Fibroblast of lung (primary cell): ENCODE data around the gene SMARCAL1. TPM values are rescaled to one million over a fixed set of nuclear protein-coding genes. Genes with fewer than 3 reads are reported as not detected.

Source experiments
- DNase-seq, 2 donors: peaks; one replicate each; pipeline versions ENCODE4 v3.0.0 to v3.0.0-alpha.2; 2010; ENCODE audit warnings: low read depth in 2 of 2
- H2AFZ ChIP-seq: 2 replicates; pipeline ENCODE4 v1.5.1; 2012; ENCODE audit warnings: low read length, control low read depth, inconsistent platforms
- H3K27ac ChIP-seq: 2 replicates; pipeline ENCODE4 v1.5.1; 2011; ENCODE audit warnings: low read length, control low read depth; ENCODE audit not compliant: insufficient read depth
- H3K27me3 ChIP-seq: 2 replicates; pipeline ENCODE4 v1.5.1; 2011; ENCODE audit warnings: mild to moderate bottlenecking, low read length; ENCODE audit not compliant: control insufficient read depth, insufficient read depth
- H3K36me3 ChIP-seq: 2 replicates; pipeline ENCODE4 v1.5.1; 2011; ENCODE audit warnings: low read length; ENCODE audit not compliant: control insufficient read depth, insufficient read depth
- H3K4me1 ChIP-seq: 2 replicates; pipeline ENCODE4 v1.5.1; 2011; ENCODE audit warnings: low read length; ENCODE audit not compliant: control insufficient read depth, insufficient read depth; ENCODE audit errors: extremely low read depth
- H3K4me2 ChIP-seq: 2 replicates; pipeline ENCODE4 v1.5.1; 2011; ENCODE audit warnings: low read length, control low read depth; ENCODE audit not compliant: insufficient read depth; ENCODE audit errors: extremely low read depth
- H3K4me3 ChIP-seq, 4 experiments: fragments of 200-600 bp in 1 of 4; sonication (generic) in 1 of 4; replicated peaks in 1 of 4; 2 replicates each; pipeline ENCODE4 v1.5.1; 2011 to 2016; ENCODE audit warnings: low read length in 4 of 4, low read depth in 3 of 4, mild to moderate bottlenecking in 3 of 4, control low read depth in 2 of 4, inconsistent platforms in 1 of 4, mixed read lengths in 1 of 4; ENCODE audit not compliant: insufficient read depth in 1 of 4; ENCODE audit errors: control extremely low read depth in 1 of 4
- H3K79me2 ChIP-seq: 2 replicates; pipeline ENCODE4 v1.5.1; 2012; ENCODE audit warnings: mild to moderate bottlenecking, low read length, inconsistent platforms; ENCODE audit not compliant: control insufficient read depth, insufficient read depth
- H3K9ac ChIP-seq: 2 replicates; pipeline ENCODE4 v1.5.1; 2011; ENCODE audit warnings: mild to moderate bottlenecking, low read length, control low read depth; ENCODE audit not compliant: insufficient read depth
- H3K9me3 ChIP-seq: 2 replicates; pipeline ENCODE4 v1.5.1; 2012; ENCODE audit warnings: low read depth, low read length; ENCODE audit not compliant: control insufficient read depth, insufficient read depth
- H4K20me1 ChIP-seq: 2 replicates; pipeline ENCODE4 v1.5.1; 2011; ENCODE audit warnings: low read length; ENCODE audit not compliant: control insufficient read depth, insufficient read depth; ENCODE audit errors: extremely low read depth
- CTCF ChIP-seq, 2 donors: IDR thresholded peaks in 1 of 2; conservative IDR thresholded peaks in 1 of 2; 1 replicate in 1 of 2; 2 replicates in 1 of 2; pipeline ENCODE4 v1.5.1; 2011 to 2012; ENCODE audit warnings: low read length in 2 of 2, control low read depth in 1 of 2, inconsistent platforms in 1 of 2, low read depth in 1 of 2, mild to moderate bottlenecking in 1 of 2
- EZH2 ChIP-seq: IDR thresholded peaks from 2 replicates; pipeline ENCODE4 v1.5.1; 2012; ENCODE audit warnings: low read length, control low read depth, mild to moderate bottlenecking; ENCODE audit errors: missing control alignments
- polyA plus RNA-seq, 2 donors: library from polyadenylated mRNA; depleted of rRNA in 1 of 2; stranded (reverse) in 1 of 2; unstranded in 1 of 2; fragments of >200 nt; gene quantifications; 2 replicates each; pipeline ENCODE4 v1.2.1, GENCODE V29; 2011 to 2012; ENCODE audit warnings: missing spikeins in 1 of 2
- total RNA-seq: library from RNA; depleted of rRNA; stranded (reverse); fragments of >200 nt; gene quantifications from 2 replicates; pipeline ENCODE4 v1.2.1, GENCODE V29; 2014

SMARCAL1 gene
- total and polyA plus RNA-seq, 2 donors (not counting 1 experiment from before 2014, with no cell fraction given) = 21.5 to 25.1 TPM

DNA sequence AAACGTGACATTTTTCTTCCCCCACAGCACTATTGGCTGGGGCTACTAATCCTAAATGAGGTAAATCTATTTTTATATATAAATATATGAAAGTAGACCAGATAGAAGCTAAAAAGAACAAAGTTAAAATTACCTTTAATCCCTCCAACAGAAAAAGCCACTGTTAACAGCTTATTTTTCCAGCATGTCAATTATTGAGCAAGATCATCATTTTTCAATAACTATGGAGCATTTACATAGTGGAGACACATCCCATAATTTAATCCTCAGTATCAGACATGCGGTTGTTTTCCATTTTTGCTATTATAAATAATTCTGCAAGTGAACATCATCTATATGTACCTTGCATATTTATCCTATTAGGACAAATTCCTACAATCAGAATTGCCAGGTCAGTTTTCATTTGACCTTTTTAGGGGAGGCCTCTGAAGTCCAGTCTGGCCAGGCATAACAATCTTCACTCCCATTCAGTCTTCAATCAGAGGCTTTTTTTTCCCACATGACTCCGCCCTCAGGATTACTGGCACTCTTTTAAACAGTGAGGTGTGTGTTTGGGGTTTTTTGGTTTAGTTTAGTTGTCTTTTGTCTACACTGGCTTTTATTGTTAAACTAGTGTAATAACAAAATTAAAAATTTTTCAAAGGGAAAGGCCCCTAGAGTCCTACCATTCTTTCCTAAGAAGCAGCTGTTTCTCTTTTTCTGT lies 29.2 kb downstream of the SMARCAL1 start:
- TF ChIP-seq CTCF (conservative IDR thresholded peaks at IDR 0.05 in 1 of 2, IDR thresholded peaks at IDR 0.05 in 1 of 2; ENCODE audit: low read depth in 1 of 2, low read length in 2 of 2) = no peak
- no peak for TF ChIP-seq EZH2
- Histone ChIP-seq H2AFZ (no peak overlapping the region), H3K36me3 (peaks cover 8% of the 10 kb centered on the region)

GRCh38 chr2:216445501-216445900 lies 33.2 kb downstream of the SMARCAL1 start:
- no peak overlapping the region for H3K9ac ChIP-seq
- H3K4me2 ChIP-seq = no peak overlapping the region
- no peak for TF ChIP-seq CTCF (conservative IDR thresholded peaks at IDR 0.05 in 1 of 2, IDR thresholded peaks at IDR 0.05 in 1 of 2; ENCODE audit: low read depth in 1 of 2, low read length in 2 of 2)
- no peak for TF ChIP-seq EZH2
- H3K4me1 ChIP-seq = no peaks in the 10 kb centered on the region
- H2AFZ ChIP-seq = no peak overlapping the region
- no peak overlapping the region for H3K4me3 ChIP-seq
- peak in 1 of 2 donors; percentile 55 for DNase-seq
- no peaks in the 10 kb centered on the region for H3K79me2 ChIP-seq
- H4K20me1 ChIP-seq = no peaks in the 10 kb centered on the region
- peaks cover 11% of the 10 kb centered on the region for H3K36me3 ChIP-seq
- H3K27ac ChIP-seq = no peak overlapping the region
- H3K27me3 ChIP-seq = no peaks in the 10 kb centered on the region
- H3K9me3 ChIP-seq = no peaks in the 10 kb centered on the region

More for the DNA sequence above, 29.2 kb downstream of the SMARCAL1 start:
- Histone ChIP-seq H3K4me3 (no peak overlapping the region), H3K4me1 (no peaks in the 10 kb centered on the region), H3K4me2 (no peak overlapping the region), H3K27me3 (no peaks in the 10 kb centered on the region), H3K27ac (no peak overlapping the region), H3K9ac (no peak overlapping the region), H3K79me2 (no peaks in the 10 kb centered on the region), H3K9me3 (no peaks in the 10 kb centered on the region), H4K20me1 (no peaks in the 10 kb centered on the region)
- no peak for DNase-seq

DNA sequence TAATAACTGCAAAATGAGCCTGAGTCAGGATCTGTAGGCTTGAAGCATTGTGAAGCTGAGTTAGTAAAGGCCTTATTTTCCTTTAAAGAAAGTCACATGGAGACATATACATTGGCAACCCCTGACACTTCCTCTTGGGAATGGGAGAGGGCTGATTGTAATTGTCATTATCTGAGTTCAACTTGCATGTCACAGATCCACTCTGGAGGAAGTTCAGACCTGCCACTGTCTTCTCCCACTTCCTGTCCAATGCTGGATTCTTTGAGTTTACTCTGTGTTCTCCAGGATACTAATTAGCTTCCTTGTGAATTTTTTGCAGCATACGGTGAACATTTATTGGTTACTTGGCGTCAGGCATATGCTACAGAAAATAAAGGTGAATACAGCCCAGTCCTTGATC lies 34.1 kb downstream of the SMARCAL1 start:
- H3K27ac ChIP-seq = no peak overlapping the region
- no peaks in the 10 kb centered on the region for H3K4me1 ChIP-seq
- no peak overlapping the region for H3K4me3 ChIP-seq
- H3K9ac ChIP-seq = no peak overlapping the region
- TF ChIP-seq CTCF (conservative IDR thresholded peaks at IDR 0.05 in 1 of 2, IDR thresholded peaks at IDR 0.05 in 1 of 2; ENCODE audit: low read depth in 1 of 2, low read length in 2 of 2) (no peak), EZH2 (no peak)
- peaks cover 15% of the 10 kb centered on the region for H3K36me3 ChIP-seq
- H2AFZ ChIP-seq = no peak overlapping the region
- H3K9me3 ChIP-seq = no peaks in the 10 kb centered on the region
- H3K79me2 ChIP-seq = no peaks in the 10 kb centered on the region
- H4K20me1 ChIP-seq = no peaks in the 10 kb centered on the region
- H3K4me2 ChIP-seq = no peak overlapping the region
- H3K27me3 ChIP-seq = no peaks in the 10 kb centered on the region
- DNase-seq = no peak
